HG03095 (cell line): ENCODE results near the gene COQ9.

Source experiments
- ATAC-seq: cut with Tn5 transposase; IDR thresholded peaks from one replicate; pipeline ENCODE4 v1.9.1; 2021; ENCODE audit warnings: moderate library complexity; ENCODE audit not compliant: unreplicated experiment

The COQ9 gene

GRCh38 chr16:57471852-57472664, 24.8 kb downstream of the COQ9 start:
- no peak for ATAC-seq

DNA sequence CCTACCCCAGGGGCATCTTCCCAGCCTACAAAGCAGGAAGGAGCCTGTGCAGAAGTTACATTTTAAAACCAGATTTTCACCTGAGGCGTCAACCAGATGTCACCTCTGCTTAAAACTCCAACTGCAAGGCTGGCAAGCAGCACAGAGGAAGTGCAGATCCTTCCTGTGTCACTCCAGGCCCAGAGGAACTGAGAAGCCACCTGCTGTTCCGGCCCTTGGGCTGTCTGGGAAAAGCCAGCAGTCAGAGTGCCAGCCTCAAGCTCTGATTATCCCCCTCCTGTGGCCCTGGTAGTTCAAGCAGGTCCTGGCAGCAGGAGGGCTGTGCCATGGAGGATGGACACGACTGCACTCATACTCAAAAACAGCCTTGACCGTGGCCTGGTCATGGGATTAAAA, 25.4 kb downstream of the COQ9 start:
- no peak for ATAC-seq

- ATAC-seq: no peak
Measured at GRCh38 chr16:57473176-57473840, 26.0 kb downstream of the COQ9 start.

- ATAC-seq: no peak
Measured at GRCh38 chr16:57473906-57474305, 26.6 kb downstream of the COQ9 start.

- no peak for ATAC-seq
Measured at GRCh38 chr16:57474671-57475661, 27.7 kb downstream of the COQ9 start.

GRCh38 chr16:57475711-57476339, 28.5 kb downstream of the COQ9 start:
- peak; percentile 93 for ATAC-seq

- ATAC-seq: no peak
Measured at GRCh38 chr16:57476546-57477410, 29.5 kb downstream of the COQ9 start.

DNA sequence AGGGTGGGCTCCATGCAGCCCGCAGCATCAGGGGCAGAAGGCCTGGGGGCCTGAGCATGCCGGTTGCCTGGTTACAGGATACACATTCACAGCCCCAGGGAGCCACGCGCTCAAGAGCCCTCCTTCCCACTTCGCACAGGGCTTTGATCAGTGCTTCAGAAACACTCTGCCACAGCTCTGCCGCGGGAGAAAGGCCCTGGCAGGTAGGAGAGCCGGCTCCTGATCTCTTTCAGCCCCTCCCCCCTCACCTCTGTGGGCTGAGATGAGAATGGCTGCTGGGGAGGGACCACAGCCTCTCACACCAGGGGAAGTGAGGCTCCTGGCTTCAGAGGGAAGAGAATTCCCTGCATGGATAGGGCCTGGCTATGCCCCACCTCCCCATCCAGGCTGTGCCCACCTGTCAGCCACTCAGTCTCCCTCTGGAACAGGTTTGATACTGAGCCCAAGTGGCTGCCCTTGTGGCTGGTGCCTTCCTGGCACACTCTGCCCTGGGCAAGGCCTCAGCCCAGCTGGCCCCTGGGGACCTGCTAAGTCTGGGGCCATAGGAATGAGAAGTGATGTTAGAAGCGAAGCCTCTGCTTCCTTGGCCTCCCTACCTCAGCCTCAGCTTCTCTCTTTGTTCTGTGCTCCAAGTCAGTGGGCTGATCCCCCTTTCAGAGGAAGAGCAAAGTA, 30.4 kb downstream of the COQ9 start:
- no peak for ATAC-seq

GRCh38 chr16:57478396-57479204, 31.3 kb downstream of the COQ9 start:
- ATAC-seq: no peak

GRCh38 chr16:57479205-57479975, 32.1 kb downstream of the COQ9 start:
- no peak for ATAC-seq

GRCh38 chr16:57479976-57480753, 32.9 kb downstream of the COQ9 start:
- ATAC-seq: no peak

- ATAC-seq: no peak
Measured at GRCh38 chr16:57480754-57481230, 33.5 kb downstream of the COQ9 start.

DNA sequence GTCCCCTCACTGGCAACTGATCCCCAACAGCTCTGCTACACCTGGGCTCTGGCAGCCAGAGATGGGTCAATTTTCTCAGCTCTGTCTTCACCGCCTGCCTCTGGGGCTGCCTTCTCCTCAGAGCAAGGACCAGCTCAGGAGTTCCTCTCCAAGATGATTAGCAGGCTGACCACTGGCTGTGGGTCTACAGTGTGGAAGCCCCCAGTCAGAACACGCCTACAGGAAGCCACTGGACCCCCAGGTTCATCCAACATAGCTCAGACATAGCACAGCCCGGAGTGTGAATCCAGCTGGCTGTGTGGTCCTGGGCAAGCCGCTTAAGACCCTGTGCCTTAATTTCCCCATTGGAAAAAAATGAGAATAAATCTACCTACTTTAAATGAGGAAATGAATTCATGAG, 34.1 kb downstream of the COQ9 start:
- ATAC-seq: no peak

- no peak for ATAC-seq
Measured at GRCh38 chr16:57482845-57483545, 35.7 kb downstream of the COQ9 start.

- no peak for ATAC-seq
Measured at GRCh38 chr16:57483725-57484514, 36.6 kb downstream of the COQ9 start.
